HG03108 (cell line): ENCODE measurements around the gene MZT2A.
A peak's percentile ranks its signal among the peaks of the same experiment; 100 is the strongest.
"Not testable (repeated sequence)": the region's sequence is repeated elsewhere in the genome, so short reads cannot be mapped to it uniquely, and the experiment has no call there.

Experiments used
- ATAC-seq: cut with Tn5 transposase; IDR thresholded peaks from one replicate; pipeline ENCODE4 v1.9.1; 2021; ENCODE audit warnings: moderate library complexity; ENCODE audit not compliant: unreplicated experiment

MZT2A gene

DNA sequence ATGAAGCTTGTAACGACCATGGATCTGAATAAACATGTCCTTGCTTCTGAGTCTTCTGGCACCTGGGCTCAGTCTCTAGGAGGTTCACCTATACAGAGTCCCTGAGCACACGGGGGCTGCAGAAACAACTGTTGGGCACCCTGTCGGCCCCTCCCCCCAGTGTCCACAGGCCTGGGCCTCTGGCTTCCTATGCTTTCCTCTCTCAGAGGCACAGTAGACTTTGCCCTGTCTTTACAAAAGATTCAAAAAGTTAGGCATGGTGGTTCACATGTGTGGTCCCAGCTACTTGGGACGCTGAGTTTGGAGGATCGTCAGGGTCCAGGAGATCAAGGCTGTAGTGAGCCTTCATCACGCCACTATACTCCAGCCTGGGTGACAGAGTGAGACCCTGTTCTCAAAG lies 29.3 kb upstream of the MZT2A start:
- not testable (repeated sequence) for ATAC-seq

DNA sequence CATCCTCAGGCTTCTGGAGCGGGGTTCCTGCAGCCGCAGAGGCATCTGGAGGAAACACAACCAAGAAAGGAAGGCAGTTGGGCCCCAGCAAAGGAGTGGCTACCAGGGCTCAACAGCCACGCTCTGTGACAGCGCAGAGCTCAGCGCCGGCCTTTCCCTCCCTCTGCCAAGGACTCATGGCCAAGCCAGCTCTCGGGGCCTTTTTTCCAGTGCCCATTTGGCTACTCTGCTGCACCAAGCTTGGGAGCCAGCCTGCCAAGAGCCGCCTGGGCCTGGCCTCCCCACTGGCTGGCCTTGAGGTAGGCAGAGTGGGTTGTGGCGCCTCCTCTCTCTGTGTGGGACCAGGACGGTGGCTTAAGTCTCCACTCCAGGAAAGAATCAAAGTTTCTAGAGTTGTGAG lies 28.3 kb upstream of the MZT2A start:
- ATAC-seq = no peak

DNA sequence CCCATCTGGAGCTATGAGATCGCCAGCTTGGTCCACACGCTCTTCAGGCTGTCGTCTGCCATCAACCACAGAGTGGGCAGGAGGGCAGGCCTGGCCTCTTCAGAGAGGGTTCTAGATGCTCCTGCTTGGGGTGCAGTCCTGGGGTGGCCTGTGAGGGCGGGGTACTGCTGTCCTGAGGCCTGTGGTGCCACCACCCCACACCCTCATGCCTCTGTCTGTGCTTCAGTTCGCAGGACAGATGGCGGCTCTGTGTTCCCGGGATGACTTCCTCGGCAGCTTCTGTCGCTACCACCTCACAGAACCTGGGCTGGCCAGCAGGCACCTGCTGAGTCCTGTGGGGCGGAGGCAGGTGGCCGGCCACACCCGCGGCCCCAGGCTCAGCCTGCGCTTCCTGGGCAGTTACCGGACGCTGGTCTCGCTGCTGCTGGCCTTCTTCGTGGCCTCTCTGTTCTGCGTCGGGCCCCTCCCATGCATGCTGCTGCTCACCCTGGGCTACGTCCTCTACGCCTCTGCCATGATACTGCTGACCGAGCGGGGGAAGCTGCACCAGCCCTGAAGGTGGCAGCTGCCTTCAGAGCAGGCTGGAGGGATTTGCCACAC lies 27.8 kb upstream of the MZT2A start:
- ATAC-seq = not testable (repeated sequence)

DNA sequence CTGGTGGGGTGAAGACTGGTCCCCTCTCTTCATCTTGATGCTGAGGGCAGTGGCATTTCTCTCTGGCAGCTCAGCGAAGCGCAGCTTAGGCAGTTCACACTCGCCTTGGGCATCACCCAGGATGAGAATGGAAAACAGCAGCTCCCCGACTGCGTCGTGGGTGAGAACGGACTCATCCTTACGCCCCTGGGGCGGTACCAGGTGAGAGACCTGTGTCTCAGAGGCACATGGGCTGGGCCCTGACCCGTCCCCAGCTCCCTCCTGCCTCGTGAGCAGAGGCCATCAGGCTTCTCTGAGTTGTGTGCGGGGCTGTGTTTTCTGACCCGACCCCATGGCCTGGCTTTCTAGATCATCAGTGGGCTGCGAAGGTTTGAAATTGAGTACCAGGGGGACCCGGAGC lies 27.3 kb upstream of the MZT2A start:
- ATAC-seq = no peak

DNA sequence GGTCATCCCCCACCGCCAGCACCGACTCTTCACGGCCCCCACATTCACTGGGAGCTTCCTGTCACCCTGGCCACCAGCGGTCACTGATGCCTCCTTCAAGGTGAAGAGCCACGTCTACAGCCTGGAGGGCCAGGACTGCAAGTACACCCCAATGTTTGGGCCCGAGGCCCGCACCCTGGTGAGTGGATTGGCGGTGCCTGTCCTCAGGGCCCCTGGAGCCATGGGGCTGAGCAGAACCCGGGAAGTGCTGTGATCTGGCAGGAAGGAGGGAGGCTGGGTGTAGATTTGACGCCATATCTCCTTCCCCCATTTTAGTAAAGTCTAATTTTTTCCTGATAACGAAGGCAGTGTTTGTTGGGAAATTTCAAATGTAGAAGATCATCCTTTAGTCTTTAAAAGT lies 26.3 kb upstream of the MZT2A start:
- not testable (repeated sequence) for ATAC-seq

DNA sequence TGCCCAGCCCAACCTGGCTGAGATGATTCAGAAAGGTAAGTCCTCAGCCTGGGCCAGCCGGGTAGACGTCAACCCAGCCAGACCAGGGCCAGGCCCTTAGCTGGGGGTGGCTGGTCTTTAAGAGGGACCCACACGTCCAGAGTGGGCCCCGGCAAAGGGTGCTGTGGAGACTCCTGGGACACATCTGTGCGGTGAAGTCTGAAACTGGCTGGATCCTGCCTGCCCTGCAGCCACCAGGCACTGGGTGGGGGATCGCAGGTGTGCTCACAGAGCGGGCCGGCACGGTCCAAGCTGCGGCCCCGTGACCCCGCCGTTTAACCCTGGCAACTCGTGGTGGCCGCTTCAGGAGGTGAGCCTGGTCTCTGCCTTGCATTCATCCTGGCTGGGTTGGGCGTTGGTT lies 25.7 kb upstream of the MZT2A start:
- ATAC-seq = not testable (repeated sequence)

DNA sequence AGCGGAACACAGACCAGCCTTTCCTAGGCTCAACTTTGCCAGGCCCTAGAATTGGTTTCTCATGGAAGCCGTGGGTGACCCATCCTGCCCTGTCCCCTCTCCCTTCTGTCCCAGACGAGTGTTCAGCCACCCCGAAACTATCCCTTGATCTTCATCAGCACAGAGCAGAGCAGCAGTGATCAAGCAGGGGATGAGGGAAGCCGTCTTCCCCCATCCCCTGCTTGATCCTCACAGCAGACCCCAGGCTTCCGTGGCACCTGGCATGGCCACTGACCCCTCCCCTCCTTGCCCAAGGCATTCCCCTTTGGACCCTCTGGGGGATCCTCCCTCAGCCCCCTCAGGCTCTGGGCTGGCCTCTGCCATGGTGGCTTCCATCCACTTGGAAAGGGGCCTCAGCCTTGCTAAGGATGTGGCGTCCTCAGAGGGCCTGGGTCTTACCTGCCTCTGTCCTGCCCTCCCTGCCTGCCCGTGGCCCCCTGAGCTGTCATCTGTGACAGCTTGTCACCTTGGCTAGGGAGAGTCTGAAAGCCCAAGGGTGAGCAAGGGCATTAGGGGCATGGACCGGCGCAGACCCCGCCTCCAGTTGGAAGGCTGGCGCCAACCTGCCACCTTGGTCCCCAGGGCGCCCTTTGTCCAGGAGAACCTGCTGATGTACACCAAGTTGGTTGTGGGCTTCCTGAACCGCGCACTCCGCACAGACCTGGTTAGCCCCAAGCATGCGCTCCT lies 25.1 kb upstream of the MZT2A start:
- ATAC-seq = no peak

DNA sequence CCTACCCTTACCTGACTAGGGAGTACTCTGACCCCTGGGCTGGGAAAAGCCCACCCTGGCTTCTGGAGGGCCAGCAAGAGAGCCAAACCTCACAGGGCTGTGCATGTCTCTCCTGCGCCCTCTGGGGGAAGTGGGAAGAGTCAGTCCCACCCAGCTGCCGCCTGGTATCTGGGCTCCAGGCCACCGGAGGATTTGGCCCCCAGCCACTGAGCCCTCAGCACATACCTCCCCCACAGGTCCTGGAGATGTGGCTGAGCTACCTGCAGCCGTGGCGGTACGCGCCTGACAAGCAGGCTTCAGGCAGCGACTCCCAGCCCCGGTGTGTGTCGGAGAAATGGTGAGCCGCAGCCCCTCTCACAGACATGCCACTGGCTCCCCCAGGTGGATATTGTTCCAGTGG lies 24.4 kb upstream of the MZT2A start:
- not testable (repeated sequence) for ATAC-seq

DNA sequence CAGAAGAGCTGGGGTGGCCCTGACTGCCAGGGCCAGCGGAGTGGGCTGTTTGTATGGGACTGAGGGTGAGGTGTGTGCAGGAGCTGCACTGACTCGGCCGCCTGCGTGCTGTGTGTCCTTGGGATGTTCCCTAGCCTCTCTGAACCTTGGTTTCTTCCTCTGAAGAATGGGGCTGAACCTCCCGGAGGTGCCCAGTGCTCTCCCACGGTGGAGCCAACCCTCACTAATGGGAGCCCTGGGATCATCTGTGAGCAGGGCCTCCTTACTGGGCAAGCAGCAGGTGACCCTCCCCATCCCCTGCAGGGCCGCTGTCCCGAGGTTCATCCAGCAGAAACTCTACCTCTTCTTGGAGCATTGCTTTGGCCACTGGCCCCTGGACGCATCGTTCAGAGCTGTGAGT lies 23.8 kb upstream of the MZT2A start:
- no peak for ATAC-seq

DNA sequence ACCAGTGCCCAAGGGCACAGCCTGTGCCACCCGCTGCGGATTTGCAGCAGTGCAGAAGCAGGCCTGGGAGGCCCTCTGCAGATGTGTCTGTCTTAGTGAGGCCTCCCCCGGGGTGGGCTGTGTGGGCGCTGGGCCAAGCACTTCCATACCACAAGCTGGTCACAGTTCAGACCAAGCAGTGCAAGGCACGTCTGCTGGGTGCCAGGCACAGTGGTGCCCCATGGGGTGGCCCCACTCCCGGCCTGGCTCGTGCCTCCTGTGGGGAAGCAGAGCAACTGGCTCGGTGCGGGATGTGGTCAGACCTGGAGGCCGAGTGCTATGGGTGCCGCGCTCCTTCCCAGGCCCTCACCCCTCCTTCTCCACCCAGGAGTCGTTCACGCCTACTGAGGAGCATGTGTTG lies 23.0 kb upstream of the MZT2A start:
- not testable (repeated sequence) for ATAC-seq

DNA sequence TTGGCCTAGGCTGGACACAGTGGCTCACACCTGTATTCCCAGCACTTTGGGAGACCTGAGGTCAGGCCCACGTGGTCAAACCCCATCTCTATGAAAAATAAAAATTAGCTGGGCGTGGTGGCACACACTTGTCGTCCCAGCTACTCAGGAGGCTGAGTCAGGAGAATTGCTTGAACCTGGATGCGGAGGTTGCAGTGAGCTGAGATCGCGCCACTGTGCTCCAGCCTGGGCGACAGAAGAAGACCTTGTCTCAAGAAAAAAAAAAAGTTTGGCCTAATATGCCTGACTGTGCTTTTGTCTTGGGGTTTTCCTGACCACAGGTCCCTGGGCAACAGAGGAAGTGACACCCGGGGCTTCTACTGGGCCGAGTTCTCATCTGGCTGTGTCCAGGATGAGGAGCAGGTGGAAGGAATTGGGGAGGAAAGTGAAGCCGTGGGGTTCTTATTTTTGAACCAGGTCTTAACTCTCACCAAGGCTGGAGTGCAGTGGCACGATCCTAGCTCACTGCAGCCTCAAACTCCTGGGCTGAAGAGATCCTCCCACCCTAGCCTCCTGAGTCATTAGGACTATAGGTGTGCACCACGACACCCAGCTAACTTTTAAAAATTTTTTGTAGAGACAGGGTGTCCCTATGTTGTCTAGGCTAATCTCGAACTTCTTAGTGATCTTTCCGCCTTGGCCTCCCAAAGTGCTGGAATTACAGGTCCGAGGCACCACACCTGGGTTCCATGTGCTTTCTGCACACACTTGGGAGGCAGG lies 22.4 kb upstream of the MZT2A start:
- ATAC-seq = peak; percentile 73

DNA sequence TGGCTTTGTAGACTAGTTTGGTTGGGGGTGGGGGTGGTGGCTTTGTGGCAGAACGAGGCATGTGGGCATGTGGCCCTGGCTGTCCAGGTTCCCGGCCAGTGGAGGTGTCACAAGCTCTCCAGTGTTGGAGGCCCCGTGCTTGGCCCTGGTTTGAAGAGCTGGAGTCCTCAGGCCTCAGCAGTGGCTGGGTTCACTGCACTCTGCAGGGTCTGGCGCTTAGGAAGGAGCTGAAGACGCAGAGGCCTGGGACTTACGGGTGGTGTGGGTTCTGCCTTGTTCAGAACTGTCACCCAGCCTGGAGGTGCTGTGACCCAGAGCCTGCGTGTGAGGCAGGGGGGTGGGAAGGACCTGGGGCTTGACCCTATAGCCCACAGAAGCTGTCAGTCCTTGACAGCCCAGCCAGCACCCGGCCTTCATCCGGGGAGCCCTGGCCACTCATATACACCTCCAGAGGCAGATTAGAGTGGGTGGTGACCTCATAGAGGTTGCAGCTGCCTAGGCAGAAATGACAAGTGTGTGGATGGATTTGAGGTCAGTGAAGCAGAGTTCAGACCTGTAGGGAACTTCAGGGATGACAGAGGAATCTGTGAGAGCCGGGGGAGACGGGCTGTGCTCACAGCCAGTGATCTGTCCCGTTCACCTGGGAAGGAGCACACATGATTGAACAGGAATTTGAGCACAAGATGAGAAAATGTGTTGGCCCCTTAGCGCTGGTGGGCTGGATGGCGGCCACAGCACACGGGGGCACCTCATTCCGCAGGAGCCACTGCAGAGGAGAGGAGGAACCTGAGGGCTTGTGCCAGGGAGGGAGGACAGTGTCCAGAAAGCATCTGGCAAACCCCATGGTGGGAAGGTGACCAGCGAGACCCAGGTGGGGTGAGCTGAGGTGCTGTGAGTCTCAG lies 20.0 kb upstream of the MZT2A start:
- ATAC-seq = not testable (repeated sequence)

DNA sequence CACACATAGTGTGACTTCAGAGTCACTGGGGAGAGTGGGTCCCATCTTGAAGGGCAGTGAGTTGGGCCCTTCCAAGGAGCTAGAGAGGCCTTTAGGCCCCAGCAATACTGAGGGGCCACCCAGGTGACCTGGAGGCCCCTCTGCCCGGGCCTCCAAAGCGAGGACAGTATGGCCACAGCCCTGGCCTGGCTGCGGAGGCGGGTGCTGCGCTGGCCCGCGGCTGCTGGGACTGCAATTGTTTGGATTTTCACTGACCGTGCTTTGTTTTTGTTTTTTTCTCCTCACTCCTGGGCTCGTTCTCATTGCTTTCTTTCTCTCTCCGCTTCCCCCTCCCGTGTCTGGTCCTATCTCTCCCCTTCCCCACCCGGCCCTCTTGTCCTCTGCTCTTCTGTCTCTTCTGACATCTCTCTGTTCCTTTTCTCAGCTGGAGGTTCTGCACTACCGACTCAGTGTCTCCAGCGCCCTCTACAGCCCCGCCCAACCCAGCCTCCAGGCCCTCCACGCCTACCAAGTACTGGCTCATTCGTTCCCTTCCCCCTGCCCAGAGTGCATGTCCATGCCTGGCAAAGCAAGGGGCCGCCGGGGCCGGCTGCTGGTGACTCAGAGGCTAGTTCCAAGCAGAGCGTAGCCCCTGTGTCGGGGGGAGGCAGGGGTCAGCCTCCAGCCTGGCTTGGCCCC lies 19.2 kb upstream of the MZT2A start:
- not testable (repeated sequence) for ATAC-seq

DNA sequence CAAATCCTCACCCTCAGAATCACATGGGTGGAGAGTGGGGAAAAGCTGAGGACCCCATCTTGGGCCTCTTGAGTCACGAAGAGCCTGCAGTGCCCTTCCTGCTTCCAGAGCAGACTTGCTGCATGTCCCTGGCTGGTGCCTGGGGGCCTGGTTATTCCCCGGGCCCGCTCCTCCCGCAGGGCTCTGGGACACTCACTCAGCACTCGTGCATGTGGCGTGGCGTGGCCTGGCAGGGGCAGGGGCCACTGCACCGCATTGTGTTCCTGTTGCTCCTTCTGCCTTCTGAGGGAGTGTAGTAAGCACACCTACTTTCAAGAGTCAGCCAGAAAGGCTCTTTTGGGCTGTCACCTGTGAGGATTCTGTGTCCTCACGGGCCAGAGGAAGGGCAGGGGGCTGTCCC lies 17.4 kb upstream of the MZT2A start:
- ATAC-seq = no peak

DNA sequence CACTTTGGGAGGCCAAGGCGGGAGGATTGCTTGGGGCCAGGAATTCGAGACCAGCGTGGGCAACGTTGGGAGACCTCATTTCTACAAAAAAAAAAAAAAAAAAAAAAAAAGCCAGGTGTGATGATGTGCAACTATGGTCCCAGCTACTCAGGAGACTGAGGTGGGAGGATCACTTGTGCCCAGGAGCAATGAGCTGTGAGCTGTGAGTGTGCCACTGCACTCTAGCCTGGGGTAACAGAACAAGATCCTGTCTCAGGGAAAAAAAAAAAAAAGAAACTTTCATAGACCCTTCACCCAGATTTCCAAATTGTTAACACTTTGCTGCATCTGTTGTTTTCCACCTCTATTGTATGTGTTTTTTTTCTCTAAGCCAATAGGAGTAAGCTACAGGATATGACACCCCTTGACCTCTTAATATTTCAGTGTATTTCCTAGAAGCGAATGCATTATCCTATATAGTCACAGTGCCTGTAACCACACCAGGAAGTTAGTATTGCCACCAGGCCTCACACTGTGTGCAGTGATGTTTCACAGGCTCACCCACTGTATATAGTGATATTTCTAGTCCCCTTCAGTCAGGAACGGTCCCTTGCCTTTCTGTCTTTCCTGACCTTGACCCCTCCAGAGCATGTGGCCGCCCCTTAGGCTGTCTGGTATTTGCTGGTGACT lies 12.0 kb upstream of the MZT2A start:
- not testable (repeated sequence) for ATAC-seq

DNA sequence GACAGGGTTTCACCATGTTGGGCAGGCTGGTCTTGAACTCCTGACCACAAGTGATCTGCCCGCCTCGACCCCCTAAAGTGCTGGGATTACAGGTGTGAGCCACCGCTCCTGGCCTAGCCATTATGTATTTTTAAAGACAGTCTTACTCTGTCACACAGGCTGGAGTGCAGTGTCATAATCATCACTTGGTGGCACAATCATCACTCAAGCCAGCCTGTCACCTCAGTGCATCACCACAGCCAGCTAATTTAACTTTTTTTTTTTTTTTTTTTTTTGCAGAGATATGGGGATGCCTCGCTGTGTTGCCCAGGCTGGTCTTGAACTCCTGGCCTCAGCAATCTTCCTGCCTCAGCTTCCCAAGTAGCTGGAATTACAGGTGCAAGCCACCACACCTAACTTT lies 11.4 kb upstream of the MZT2A start:
- not testable (repeated sequence) for ATAC-seq

DNA sequence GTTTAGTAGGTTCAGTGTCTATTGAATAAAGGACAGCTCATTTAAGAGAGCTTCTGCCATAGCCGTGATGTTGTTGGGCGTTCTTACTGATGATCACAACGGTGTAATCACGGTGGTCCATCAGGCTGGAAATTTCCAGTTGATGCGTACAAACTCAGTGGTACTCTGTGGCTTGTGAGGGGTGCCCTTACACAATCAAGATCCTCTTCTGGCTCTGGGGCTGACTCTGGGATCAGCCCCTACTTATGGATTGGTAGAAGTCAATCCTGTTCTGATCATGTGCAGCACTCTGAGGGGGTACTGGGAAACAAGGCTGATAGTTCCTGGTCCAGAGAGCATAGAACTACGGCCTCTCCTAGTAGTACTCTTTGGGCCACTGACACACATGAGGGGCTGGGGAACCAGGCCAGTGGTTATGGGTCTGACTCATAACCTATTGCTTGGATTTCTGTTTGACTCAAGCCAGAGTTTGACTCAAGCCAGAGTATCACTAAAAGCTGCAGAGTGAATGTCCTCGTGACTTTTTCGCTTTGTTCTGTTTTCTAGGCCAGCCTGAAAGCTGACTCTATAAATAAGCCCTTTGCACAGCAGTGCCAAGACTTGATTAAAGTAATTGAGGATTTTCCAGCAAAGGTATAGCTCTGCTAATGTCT lies 6.2 kb upstream of the MZT2A start:
- peak; percentile 82 for ATAC-seq

DNA sequence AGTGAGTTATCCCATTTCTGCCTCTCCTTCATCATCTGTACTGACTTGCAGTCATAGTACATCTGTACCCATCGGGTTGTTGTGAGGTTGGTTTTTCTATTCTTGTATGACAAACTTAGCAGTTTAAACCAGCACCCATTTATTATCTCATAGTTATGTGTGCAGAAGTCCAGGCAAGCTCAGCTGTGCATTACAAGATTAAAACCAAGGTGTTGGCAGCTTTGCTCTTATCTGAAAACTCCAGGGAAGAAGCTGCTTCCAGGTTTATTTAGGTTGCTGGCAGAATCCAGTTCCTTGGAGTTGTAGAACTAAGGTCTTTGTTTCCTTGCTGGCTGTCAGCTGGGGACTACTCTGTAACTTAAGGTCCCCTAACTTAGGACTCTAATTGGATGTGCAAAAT lies 3.3 kb upstream of the MZT2A start:
- not testable (repeated sequence) for ATAC-seq

DNA sequence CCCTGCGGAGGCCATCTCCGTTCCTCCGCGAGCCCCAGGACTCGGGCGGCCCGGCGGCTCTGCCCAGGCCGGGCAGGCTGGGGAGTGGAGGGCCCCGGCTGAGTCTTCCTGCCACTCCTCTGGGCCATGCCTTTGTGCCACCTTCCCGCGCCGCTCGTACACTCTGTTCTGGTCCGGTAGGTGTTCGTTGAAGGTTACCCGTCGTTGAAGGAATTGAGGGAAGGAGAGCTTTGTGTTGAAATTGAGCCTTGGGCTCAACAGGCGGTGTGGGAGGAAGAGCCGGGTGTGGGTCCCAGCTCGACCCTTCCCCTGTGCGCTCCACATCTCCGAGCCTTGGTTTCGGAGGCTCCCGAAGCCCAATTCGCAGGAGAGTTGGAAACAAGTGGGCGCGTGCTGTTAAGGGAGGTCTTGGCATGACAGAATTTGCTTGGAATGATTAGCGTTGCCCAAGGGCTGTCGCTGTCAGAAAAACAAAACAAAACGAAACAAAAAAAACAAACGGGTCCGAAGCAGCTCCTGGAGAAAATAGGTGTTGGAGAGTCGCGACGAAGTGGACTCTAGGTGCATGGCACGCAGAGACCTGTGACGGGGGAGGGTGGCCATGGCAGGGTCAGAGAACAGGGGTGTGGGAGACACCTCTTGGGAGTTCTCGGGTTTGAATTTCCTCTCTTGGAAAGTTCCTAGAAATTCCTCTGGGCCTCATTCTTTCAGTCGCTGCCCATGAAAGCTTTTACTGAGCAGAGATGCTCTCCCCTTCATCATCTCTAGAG lies 1.2 kb upstream of the MZT2A start:
- ATAC-seq = peak; percentile 17
